Prostate gland (tissue), 2 donors: ENCODE data around the gene RET.

ENCODE experiments used
- POLR2A ChIP-seq: fragments of 450-650 bp; IDR thresholded peaks from one replicate; pipeline ENCODE4 v1.6.1; 2016; ENCODE audit warnings: antibody characterized with exemption, mild to moderate bottlenecking
- POLR2AphosphoS5 ChIP-seq: sonication (generic); formaldehyde crosslinking; IDR thresholded peaks from one replicate; pipeline ENCODE4 v1.6.1; 2017; ENCODE audit warnings: antibody characterized with exemption
- TF ChIP-seq, protein P1 (sequence below), 4 experiments: fragments of 200-600 bp in 2 of 4; fragments of 450-650 bp in 2 of 4; sonication (generic) in 2 of 4; IDR thresholded peaks; 1 replicate in 3 of 4; 2 replicates in 1 of 4; pipeline ENCODE4 v1.5.1; 2016 to 2019; ENCODE audit warnings: antibody characterized with exemption in 4 of 4, mild to moderate bottlenecking in 2 of 4, moderate library complexity in 2 of 4

GRCh38 chr10:43128331-43128730, 51.5 kb downstream of the RET start:
- TF ChIP-seq, protein P1, sequence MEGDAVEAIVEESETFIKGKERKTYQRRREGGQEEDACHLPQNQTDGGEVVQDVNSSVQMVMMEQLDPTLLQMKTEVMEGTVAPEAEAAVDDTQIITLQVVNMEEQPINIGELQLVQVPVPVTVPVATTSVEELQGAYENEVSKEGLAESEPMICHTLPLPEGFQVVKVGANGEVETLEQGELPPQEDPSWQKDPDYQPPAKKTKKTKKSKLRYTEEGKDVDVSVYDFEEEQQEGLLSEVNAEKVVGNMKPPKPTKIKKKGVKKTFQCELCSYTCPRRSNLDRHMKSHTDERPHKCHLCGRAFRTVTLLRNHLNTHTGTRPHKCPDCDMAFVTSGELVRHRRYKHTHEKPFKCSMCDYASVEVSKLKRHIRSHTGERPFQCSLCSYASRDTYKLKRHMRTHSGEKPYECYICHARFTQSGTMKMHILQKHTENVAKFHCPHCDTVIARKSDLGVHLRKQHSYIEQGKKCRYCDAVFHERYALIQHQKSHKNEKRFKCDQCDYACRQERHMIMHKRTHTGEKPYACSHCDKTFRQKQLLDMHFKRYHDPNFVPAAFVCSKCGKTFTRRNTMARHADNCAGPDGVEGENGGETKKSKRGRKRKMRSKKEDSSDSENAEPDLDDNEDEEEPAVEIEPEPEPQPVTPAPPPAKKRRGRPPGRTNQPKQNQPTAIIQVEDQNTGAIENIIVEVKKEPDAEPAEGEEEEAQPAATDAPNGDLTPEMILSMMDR (IDR thresholded peaks at IDR 0.05), result no peak
- TF ChIP-seq POLR2AphosphoS5 (no peak), POLR2A (no peak)
